MV-4-11 (cell line): Measurements from ENCODE around the gene CTPS1.

ENCODE experiments used
- DNase-seq: peaks from one replicate; lab custom pipeline; 2025; lab: John Stamatoyannopoulos, UW

CTPS1 gene

DNA sequence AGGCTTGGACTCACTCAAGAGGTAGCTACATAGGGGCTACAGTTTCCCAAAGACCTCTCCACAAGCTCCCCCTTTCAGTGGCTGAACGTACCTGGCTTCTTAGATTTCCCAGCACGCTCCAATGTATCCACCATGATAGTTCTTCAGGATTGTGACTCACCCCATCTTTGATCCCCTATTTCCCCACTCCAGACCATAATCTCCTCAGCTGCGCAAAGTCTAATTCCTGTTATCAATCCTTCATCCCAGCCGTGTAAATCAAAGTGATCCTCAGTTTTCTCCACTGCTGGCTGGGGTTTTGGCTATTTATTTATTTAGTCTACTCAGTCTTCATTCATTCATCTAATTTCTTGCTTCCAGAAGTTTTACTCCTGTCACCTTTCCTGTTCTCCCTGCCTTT lies 13.1 kb upstream of the CTPS1 start:
- DNase-seq: no peak

DNA sequence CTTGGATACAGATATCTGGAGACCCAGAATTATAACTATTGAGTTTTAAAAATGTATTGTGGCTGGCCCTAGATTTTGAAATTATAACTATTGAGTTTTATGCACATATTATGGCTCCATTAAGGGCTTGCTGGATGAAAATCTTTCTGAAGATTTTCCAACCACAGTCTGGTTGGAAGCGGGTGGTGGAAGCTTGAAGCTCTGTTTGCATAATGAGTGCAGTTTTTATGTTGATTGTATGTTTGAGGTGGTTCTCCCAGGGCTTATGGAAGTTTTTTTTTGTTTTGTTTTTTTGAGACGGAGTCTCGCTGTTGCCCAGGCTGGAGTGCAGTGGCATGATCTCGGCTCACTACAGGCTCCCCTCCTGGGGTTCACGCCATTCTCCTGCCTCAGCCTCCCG lies 10.1 kb upstream of the CTPS1 start:
- no peak for DNase-seq

DNA sequence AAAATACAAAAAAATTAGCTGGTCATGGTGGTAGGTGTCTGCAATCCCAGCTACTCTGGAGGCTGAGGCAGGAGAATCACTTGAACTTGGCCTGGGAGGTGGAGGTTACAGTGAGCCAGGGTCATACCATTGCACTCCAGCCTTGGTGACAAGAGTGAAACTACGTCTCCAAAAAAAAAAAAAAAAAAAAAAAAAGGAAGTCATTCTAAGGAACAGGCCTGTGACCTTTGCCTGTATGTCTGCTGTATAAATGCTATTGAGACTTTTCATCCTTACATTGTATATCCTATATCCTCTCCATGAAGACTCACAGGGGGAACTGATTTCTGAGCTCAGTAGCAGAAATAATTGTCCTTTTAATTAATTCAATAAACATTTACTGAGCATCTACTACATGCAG lies 7.5 kb upstream of the CTPS1 start:
- peak; percentile 76 for DNase-seq

DNA sequence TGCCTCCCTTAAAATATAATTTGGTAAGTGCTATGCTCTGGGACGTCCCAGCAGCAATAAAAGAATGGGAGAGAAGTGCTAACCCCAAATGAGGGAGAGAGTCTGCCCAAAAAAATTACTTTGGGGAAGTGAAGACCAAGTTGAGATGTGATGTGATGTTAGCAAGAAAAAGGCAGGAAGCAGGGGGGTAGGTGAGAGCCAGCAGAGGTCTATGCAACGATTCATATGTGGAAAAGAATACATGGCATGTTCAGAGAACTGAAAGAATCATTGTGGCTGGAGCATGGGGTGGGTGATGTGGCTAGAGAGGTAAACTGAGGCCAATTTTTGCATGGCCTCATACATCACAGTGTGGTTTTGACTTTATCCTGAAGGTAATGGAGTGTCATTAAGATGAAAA lies 5.6 kb upstream of the CTPS1 start:
- peak; percentile 56 for DNase-seq

DNA sequence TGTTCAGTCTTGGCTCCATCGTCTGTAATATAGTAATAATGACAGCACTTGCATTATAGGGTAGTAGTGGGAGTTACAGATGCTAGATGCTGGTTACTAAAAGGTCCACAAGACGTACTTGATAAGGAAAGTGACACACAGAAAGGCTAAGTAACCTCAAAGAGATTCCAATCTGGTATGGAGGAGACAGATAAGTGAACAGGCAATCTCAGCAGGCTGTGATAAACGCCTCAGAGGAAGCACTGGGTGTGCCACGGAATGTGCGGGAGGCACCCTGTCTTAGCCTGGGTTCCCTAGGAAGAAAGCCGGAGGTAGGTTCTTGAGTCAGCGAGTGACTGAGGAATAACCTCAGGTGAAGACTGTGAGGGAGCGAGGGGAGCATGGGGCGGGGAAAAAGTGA lies 4.6 kb upstream of the CTPS1 start:
- DNase-seq: no peak

DNA sequence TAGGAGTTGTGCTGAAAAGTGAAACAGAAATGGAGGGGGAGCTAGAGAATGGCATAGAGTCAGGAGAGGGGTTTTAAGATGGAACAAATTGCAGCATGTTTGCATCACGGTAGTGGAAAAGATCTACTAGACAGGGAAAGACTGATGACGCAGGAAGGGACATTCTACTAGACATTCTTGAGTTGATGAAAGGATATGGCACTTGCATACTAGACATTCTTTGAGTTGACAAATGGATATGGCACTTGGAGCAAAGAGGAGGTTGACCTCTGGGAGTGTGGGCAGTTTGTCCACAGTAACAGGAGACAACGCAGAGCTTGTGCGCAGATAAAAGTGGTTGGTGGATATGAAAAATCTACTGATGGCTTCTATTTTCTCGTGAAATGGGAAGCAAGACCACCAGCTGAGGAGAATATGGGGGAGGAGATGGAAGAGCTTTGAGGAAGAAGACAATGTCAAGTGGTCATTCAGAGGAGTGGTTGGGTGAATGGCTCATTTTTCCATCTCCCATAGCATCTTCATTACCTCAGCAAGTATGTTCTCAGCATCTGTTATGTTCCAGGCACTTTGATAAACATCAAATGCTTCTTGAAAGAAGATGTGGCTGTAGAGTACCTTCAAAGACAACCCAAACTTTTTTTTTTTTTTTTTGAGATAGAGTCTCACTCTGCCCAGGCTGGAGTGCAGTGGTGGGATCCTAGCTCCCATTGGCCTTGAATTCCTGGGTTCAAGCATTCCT lies 2.4 kb upstream of the CTPS1 start:
- no peak for DNase-seq

DNA sequence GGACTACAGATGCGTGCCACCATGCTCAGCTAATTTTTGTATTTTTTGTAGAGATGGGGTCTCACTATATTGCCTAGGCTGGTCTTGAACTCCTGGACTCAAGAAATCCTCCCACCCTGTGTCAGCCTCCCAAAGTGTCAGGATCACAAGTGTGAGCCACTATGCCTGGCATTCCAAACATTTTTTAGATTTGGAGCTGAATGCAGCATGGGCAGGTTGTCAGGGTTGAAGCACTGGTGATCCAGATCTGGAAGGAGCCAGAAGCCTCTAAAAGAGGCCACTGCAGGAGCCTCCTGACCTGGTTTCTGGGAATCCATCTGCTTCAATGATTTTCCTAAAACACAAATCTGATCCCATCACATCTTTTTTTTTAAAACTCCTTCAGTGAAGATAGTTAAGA lies 1.8 kb upstream of the CTPS1 start:
- DNase-seq: no peak

DNA sequence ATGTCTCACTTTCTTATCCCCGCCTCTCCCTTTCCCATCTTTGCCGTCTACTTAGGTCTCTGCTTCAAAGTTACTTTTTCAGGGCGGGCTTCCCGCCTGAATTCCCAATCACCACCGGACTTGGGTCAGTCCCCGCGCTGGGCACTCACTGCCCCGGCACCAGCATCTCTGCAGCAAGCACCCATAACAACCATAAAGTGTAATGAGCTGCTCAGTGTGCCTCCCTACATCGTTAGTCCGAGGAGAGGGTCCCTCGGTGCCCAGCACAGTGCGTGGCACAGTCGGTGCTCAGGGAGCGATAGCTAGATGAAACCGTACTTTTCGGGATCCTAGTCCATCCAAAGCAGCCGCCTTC lies 633 bp upstream of the CTPS1 start:
- DNase-seq: no peak

DNA sequence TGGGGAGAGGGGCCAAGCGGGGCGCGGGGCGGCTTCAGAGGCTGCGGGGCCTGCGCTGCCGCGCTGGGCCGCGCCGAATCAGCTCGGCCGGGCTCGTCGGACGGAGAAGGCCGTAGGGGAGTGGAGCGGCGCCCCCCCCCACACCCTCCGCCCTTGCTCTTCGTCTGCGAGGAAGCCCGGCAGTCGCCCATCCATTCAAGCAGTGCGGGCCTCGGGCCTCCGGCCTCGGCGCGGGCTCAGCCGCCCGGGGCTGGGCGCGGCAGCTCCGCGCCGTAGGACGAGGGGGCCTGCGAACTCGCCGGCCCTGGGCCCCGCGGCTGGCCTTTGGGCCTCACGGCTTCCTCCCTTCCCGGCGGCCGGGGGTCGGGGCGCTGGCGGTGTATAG lies 564 bp downstream of the CTPS1 start:
- no peak for DNase-seq

DNA sequence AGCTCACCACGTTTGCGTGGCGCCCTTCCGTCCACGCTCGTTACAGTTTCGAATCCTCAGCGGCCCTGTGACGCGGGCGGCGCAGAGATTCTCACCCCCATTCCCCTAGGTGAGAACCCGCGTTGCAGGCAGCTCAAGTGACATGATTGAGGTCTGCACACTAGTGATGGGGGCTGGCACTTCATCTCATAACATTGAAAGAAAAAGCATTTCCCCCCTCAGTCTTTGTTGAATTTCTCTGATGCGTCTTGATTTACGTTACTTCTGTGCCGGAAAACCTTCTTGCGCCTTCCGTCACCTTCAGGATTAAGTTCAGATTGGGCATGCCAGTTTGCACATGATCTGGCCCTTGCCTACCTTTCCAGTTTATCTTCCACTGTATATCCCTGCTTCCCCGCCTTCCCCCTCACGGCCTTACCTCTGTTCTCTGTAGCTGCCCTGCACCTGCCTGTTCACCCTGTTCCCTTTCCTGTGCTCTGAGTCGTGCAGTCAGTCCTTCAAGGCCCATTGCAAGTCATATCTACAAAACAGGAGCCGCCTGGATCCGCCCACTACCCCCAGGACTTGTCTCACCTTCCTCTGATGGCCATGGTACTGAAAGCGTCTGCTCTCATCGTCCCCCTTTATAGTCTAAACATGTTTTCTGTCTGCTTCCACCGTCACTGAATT lies 1.1 kb downstream of the CTPS1 start:
- DNase-seq: no peak

DNA sequence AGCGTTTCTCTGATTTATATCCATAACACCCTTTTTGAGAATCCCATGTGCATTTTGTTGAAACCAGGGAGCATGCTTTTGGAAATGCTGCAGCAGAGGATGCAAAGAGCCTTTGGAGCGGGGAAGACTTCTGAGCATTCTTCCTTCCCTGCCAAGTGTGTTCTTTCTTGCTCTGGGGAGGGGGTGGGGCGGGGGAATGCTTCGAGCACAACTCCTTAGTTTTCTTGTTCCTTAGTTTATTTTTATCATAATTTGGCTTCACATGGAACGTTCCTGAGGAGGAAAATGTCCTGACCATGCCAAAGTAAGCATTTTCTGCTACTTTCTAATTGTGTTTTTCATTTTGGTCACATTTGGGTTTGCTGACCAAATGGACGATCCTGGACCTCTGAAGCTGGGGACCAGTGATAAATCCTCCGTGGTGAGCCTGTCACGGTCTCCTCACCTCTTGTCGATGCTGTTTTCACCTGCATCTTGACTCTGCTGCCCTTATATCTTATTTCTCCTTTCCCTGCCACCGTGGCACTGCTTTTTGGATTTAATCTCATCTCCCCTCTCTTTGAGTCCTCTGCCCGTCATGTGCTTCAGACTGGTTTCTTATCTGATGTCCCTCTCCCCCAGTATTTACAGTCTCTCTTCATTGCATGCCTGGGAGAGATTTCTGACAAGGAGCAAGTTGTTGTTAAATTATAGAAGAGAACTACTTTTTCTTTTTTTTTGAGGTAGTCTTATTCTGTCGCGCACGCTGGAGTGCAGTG lies 2.4 kb downstream of the CTPS1 start:
- DNase-seq: no peak

DNA sequence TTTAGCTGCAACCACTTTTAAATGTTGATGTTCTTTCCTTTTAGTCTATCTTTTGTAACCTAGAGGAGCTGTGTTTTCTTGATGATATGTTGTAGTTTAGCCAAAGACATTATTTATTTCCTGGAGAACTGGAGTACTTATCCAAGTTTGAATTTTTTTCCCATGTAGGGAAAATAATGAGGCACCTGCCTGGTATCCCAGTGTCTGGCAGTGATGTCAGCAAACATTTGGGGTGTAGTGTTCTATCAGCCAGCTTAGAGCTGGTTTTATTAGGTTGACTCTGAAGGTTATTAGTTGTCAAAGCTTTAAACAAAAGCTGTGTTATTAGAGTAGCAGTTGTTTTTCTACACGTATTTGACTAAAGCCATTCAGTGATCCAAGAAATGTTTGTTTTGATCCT lies 3.2 kb downstream of the CTPS1 start:
- DNase-seq: no peak

DNA sequence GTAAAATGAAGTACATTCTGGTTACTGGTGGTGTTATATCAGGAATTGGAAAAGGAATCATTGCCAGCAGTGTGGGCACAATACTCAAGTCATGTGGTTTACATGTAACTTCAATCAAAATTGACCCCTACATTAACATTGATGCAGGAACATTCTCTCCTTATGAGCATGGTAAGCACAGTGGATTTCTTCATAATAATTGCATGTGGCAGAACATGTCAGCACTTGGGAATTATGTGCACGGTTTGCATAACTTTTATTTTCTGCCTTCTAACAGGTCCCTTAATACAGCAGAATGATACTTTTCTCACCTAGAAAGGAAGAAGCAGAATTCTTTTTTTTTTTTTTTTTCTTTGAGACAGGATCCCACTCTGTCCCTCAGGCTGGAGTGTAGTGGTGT lies 3.8 kb downstream of the CTPS1 start:
- DNase-seq: no peak

DNA sequence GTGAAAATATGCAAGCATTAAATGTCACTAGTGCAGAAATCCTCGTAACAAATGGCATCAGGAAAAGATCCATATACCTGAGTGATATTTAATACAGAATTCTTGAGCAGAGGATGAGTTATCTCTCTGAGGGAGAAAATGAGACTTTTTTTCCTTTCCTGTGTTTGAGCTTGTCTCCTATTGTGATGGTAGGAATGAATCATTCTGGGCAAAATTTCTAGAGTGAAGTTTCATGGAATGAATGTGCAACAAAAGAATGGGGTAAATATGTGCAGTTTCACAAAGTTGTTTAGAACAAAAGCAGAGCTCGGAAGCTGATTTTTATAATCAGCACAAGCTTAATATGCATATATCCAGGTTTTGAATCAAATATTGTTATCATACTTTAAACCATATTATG lies 4.6 kb downstream of the CTPS1 start:
- no peak for DNase-seq

DNA sequence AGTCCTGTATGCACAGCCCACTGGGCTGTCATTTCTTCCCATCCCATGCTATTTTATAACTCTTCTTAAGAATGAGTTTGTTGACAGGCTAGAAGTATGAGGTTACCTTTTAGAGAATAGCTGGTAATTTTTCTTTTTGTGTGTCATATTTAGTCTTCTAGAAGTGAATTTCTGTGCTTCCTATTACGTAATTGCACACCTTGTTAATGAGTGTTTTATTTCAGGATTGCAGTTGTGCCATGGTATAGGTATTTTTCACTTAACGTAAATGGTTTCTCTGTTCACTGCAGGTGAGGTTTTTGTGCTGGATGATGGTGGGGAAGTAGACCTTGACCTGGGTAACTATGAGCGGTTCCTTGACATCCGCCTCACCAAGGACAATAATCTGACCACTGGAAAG lies 5.0 kb downstream of the CTPS1 start:
- no peak for DNase-seq

DNA sequence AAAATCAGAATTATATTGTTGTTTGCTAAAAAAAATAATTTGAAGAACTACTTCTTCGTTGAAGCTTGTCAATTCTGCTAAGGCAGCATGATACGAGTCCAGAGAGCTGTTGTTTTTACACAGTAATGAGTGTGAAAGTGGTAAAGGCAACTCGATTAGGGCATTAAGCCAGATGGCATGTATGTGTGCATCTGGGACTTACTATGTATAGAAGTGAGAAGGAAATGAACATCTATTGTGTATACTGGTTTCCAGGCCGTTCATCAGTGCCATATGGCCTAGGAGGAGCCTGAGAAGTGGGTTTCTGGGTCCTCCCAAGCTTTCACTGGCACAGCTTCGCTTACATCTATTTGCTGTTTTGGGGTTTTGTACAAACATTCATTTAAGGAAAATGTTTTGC lies 5.7 kb downstream of the CTPS1 start:
- no peak for DNase-seq

DNA sequence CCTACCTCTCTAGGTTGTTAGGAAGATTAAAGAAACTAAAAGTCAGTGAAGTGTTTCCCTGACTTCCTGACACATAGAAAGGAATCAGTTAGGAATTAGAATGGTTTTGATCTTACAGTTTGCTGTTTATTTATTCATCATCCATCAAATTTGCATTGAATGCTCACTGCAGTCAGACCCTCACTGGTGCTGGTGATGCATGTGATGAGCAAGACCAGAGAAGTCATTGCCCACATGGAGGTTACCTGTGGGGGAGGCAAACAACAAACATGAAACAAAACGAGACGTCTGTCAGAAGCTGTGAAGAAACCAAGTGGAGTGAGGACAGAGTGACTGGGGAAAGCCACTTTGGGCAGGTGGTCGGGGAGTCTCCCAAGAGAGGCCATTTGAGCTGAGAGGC lies 6.4 kb downstream of the CTPS1 start:
- DNase-seq: no peak

DNA sequence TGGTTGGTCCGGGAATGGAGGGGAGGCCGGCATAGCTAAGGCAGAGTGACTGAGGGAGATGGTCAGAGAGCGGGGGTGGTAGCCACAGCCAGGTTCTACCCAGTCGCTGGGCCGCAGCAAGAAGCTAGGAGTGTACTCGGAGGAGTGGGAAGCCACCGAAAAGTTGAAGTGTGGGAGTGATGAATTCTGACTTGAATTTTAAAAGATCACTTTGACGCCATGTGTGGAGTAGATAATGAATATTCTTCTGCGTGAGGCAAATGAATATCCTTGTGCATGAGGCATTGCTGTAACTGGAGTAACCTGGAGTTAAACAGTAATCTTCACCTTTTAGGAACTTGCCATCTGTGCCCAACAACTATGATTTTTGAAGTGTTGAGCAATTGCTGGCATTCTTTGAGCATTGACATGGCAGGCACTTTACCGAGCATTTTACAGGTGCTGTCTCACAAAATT lies 6.9 kb downstream of the CTPS1 start:
- no peak for DNase-seq

DNA sequence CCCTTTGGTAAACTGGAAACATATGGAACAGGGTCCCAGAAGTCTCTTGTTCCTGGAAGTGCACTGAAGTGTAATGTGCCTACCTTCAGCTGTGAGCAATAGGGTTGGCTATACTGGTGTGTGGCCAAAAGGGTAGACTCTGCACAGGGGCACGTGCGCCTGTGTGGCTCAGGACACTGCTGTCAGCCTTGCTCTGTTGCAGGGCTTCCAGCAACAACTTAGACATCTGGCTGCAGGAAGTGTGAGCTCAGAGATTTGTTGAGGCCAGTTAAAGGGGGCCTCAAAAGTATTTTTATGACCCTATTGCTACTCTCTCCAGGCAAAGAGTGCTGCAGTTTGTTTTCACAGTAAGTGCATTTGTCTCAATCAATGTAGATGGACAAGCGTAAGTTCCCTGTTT lies 7.5 kb downstream of the CTPS1 start:
- no peak for DNase-seq

DNA sequence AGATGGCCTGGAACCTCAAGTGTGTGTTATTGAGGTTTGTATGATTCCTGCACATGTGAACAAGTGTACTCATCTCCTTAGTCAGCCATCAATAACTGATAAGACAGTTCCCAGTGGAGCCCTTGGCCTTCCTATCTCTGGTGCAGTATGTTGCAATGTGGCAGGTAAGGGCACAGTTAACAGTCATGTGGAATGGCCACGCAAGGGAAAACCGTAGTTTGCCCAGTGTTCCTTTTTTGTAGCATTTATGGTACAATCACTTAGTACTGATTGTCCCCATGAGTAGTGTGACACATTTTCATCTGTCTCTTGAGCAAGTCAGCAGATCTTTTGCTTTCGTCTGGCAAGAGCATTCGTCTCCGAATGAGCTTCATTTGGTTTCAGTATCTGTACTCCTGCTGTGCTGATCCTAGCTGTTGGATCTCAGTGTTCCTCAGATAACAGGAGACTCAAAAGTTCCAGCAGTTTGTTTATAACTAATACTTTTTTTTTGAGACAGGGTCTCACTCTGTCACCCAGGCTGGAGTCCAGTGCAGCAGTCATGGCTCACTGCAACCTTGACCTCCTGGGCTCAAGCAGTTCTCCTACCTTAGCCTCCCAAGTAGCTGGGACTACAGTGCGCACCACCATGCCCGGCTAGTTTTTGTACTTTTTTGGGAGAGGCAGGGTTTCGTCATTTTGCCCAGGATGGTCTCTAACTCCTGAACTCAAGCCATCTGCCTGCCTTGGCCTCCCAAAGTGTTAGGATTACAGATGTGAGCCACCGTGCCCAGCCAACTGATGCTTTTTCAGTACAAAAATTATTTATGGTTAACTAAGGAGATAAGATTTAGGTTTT lies 8.2 kb downstream of the CTPS1 start:
- DNase-seq: no peak

DNA sequence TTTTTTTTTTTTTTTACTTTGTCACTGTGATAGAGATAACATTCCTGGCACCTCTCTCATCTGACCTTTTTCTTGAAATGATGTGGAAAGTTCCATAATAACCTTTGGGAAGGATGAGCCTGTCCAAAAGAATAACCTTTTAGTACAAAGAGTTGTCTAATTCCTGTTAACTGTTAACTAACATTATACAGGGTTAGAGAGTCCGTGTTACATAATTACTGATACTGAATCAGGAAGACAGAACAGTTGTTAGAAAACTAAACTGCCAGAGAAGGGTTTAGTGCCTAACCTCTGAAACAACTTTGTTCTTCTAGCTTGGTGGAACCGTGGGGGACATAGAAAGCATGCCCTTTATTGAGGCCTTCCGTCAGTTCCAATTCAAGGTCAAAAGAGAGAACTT lies 8.8 kb downstream of the CTPS1 start:
- no peak for DNase-seq

DNA sequence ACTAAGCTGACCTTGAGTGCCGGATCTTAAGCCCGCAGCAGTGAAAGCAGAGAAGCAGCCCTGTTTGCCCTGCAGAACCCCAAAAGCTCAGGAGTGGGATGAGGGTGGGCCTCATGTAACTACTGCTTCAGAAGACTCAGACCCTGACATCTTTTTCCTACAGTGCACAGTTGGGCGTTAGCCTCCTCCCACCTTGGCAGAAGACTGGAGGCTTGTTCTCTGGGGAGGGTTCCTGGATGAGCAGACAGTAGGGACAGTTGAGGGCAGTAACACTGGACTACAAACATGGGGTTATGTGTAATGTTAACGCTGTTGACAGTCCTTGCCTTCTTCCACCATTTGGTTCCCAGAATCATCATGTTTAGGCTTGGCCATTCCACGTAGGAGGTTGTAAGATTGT lies 9.6 kb downstream of the CTPS1 start:
- no peak for DNase-seq
